Activated naive CD4-positive, alpha-beta T cell treated with anti-CD3 and anti-CD28 coated beads, Interleukin-2, amount 10 ng/mL, durations not matched to agents 7 days and 5 days (primary cell): ENCODE data around the gene PDE9A.

ENCODE experiments used
- CTCF ChIA-PET: fragments of 350-600 bp; sonication (Branson Sonifier 250); formaldehyde crosslinking; loops from one replicate; lab custom pipeline; 2021; ENCODE audit warnings: antibody characterized with exemption; lab: Charles Lee
- DNase-seq: peaks from one replicate; pipeline ENCODE4 v3.0.0-alpha.2; 2020
- H3K27ac Mint-ChIP-seq: one replicate; pipeline ENCODE4 v1.8.0; 2021; ENCODE audit warnings: mild to moderate bottlenecking, moderate library complexity, mixed read lengths
- H3K27me3 Mint-ChIP-seq: one replicate; pipeline ENCODE4 v1.8.0; 2021; ENCODE audit warnings: mild to moderate bottlenecking, mixed read lengths
- H3K36me3 Mint-ChIP-seq: one replicate; pipeline ENCODE4 v1.8.0; 2021; ENCODE audit warnings: mixed read lengths
- H3K4me1 Mint-ChIP-seq: one replicate; pipeline ENCODE4 v1.8.0; 2021; ENCODE audit warnings: mixed read lengths
- H3K4me3 Mint-ChIP-seq: one replicate; pipeline ENCODE4 v1.8.0; 2021; ENCODE audit warnings: mild to moderate bottlenecking, moderate library complexity, mixed read lengths
- H3K9me3 Mint-ChIP-seq: one replicate; pipeline ENCODE4 v1.8.0; 2021; ENCODE audit warnings: mixed read lengths

The PDE9A gene

DNA sequence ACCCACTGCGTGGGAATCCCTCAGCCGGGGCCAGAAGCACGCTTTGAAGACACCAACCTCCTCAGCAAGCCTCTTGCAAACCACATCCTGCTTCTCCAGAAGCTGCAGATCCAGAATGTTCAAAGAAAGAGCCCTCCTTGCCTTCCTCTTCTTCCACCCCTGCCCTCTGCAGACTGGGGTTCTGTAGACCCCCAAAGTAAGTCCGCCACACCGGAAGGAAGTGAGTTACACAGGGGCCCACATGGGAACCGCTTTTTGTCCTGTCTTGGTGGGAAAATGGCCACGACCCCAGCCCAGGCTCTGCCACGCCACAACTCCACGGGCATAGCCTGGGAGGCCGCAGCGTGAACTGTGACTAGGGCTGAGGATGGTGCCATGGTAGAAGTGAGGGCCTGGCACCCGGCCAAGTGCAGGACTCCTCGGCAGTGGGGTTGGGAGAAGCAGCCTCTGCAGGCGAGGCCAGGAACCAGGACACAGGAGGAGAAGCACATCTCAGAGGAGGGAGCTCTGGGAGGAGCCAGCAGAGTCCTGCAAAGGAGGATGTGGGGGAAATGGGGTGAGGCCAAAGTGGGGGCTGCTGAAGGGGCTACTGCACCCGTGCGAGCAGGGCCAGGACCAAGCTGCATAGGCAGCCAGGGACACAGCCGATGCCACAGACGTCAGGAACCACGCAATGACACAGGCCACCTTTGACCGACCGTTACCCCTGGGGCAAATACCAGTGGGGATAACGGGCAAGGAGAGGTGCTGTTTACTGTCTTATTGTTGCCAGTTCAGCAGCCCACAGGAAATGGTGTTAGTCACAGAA is 30.9 kb downstream of the PDE9A start:
- peak overlapping the region; percentile 72 for H3K4me3 Mint-ChIP-seq
- peak overlapping the region; percentile 99 for H3K27ac Mint-ChIP-seq
- DNase-seq = peak; percentile 74
- CTCF ChIA-PET = interaction anchor here (0.7 to 1.0 kb wide), 2 partner anchors 53 to 62 kb away, joined by 3 read pairs; no protein-coding TSS in a partner anchor
- no peaks in the 10 kb centered on the region for H3K9me3 Mint-ChIP-seq
- H3K27me3 Mint-ChIP-seq = peaks cover 33% of the 10 kb centered on the region
- H3K36me3 Mint-ChIP-seq = peaks cover 1% of the 10 kb centered on the region
- H3K4me1 Mint-ChIP-seq = peaks cover 54% of the 10 kb centered on the region

GRCh38 chr21:42685036-42685435 is 31.6 kb downstream of the PDE9A start:
- peak; percentile 36 for DNase-seq
- H3K27me3 Mint-ChIP-seq = peaks cover 26% of the 10 kb centered on the region
- CTCF ChIA-PET = interaction anchor here (0.7 to 1.0 kb wide), 2 partner anchors 52 to 62 kb away, joined by 3 read pairs; no protein-coding TSS in a partner anchor

GRCh38 chr21:42685954-42686500 is 32.6 kb downstream of the PDE9A start:
- CTCF ChIA-PET = no interaction called here
- Mint-ChIP-seq H3K9me3 (no peaks in the 10 kb centered on the region), H3K27me3 (peaks cover 18% of the 10 kb centered on the region), H3K4me1 (peaks cover 50% of the 10 kb centered on the region), H3K36me3 (no peaks in the 10 kb centered on the region), H3K4me3 (no peak overlapping the region), H3K27ac (peak overlapping the region; percentile 55)
- no peak for DNase-seq

More at GRCh38 chr21:42685036-42685435, 31.6 kb downstream of the PDE9A start:
- Mint-ChIP-seq H3K36me3 (no peaks in the 10 kb centered on the region), H3K4me1 (peaks cover 54% of the 10 kb centered on the region), H3K9me3 (no peaks in the 10 kb centered on the region), H3K27ac (peak overlapping the region; percentile 99), H3K4me3 (peak overlapping the region; percentile 54)

DNA sequence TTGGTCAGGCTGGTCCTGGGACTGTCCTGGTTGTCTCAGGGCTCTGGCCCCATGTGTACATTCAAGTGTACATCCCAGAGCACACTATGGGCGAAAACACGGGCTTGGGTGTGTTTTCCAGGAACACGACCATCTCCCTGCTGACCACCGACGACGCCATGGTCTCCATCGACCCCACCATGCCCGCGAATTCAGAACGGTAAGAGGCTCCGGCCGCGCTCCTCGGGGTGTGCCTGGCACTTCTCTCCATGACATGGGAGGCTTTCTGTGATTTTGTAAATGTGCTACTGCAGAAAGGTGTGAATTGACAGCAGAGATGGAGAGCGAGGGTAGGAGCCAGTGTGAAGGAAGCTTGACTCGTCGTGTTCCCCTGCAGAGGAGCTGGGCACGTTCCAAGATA is 34.4 kb downstream of the PDE9A start:
- no peaks in the 10 kb centered on the region for H3K9me3 Mint-ChIP-seq
- CTCF ChIA-PET = no interaction called here

GRCh38 chr21:42688226-42688840 is 34.9 kb downstream of the PDE9A start:
- H3K4me3 Mint-ChIP-seq = no peak overlapping the region
- CTCF ChIA-PET = no interaction called here
- peak; percentile 16 for DNase-seq
- no peak overlapping the region for H3K27ac Mint-ChIP-seq
- H3K4me1 Mint-ChIP-seq = peaks cover 26% of the 10 kb centered on the region
- H3K9me3 Mint-ChIP-seq = no peaks in the 10 kb centered on the region
- H3K36me3 Mint-ChIP-seq = no peaks in the 10 kb centered on the region
- H3K27me3 Mint-ChIP-seq = peaks cover 6% of the 10 kb centered on the region

More for the DNA sequence above, 34.4 kb downstream of the PDE9A start:
- H3K27ac Mint-ChIP-seq = no peak overlapping the region
- H3K4me1 Mint-ChIP-seq = peaks cover 32% of the 10 kb centered on the region
- H3K27me3 Mint-ChIP-seq = peaks cover 6% of the 10 kb centered on the region
- H3K36me3 Mint-ChIP-seq = no peaks in the 10 kb centered on the region
- no peak overlapping the region for H3K4me3 Mint-ChIP-seq
- DNase-seq = no peak

DNA sequence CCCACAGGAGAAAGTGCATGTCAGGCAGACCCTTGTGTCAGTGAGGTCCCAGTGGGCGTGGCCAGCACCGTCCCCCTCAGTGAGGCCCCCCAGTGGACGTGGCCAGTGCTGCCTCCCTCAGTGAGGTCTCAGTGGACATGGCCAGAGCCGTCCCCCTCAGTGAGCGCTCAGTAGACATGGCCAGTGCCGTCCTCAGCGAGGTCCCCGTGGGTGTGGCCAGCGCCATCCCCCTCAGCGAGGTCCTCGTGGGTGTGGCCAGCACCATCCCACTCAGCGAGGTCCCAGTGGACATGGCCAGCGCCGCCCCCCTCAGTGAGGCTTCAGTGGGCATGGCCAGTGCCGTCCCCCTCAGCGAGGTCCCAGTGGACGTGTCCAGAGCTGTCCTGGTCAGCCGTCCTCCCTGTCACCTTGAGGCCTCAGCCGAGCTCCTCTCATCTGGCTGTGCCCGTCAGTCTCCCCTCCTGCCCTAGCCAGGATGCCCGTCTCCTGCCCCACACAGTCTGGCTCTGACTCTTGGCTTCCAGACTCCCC is 35.5 kb downstream of the PDE9A start:
- Mint-ChIP-seq H3K36me3 (no peaks in the 10 kb centered on the region), H3K9me3 (no peaks in the 10 kb centered on the region), H3K27ac (no peak overlapping the region), H3K4me3 (no peak overlapping the region), H3K4me1 (peaks cover 21% of the 10 kb centered on the region), H3K27me3 (peaks cover under 1% of the 10 kb centered on the region)
- peak; percentile 20 for DNase-seq
- CTCF ChIA-PET = no interaction called here

DNA sequence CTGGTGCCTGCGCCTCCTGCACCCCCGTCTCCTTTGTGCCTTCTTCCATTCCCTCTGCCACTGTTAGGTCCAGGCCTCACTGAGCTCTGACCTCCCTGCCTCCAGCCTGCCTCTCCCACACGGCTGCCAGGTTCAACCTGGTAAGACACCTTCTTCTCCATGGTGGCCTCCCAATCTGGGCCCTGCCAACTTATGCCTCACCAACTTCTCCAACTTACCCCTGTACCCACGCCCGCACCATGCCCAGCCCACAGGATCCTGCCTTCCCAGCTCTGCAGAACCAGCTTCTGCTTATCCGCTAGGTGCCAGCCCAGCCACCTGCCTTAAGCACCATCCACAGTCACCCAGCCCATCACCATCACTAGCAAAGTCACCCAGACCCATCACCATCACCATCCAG is 37.2 kb downstream of the PDE9A start:
- Mint-ChIP-seq H3K36me3 (no peaks in the 10 kb centered on the region), H3K9me3 (no peaks in the 10 kb centered on the region), H3K27ac (no peak overlapping the region), H3K4me1 (peaks cover 6% of the 10 kb centered on the region), H3K27me3 (no peaks in the 10 kb centered on the region), H3K4me3 (no peak overlapping the region)
- CTCF ChIA-PET = no interaction called here
- DNase-seq = no peak

GRCh38 chr21:42691901-42692559 is 38.6 kb downstream of the PDE9A start:
- Mint-ChIP-seq H3K9me3 (no peaks in the 10 kb centered on the region), H3K4me3 (no peak overlapping the region), H3K4me1 (no peaks in the 10 kb centered on the region), H3K27ac (no peak overlapping the region), H3K27me3 (no peaks in the 10 kb centered on the region), H3K36me3 (no peaks in the 10 kb centered on the region)
- CTCF ChIA-PET = no interaction called here
- DNase-seq = no peak

DNA sequence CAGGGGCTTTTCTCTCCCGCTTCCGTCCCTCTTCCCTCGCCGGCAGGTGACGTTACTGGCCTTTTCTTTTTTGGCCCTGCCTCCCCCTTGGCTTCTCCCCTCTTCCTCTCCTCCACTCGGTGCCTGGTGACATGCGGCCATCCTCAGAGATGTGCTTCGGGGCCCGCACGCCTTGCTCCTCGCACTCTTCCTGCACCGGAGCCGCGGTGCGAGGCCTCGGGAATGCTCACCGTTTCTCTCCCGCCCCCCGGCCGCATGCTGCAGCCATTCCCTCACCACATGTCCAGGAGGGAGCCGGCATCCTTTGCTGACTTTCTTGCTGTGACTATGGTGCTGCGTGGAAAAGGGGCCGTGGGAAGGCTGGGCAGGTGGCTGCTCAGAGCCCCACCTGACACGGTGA is 39.3 kb downstream of the PDE9A start:
- CTCF ChIA-PET = no interaction called here
- H3K4me3 Mint-ChIP-seq = no peak overlapping the region
- H3K27ac Mint-ChIP-seq = no peak overlapping the region
- no peaks in the 10 kb centered on the region for H3K9me3 Mint-ChIP-seq
- H3K4me1 Mint-ChIP-seq = no peaks in the 10 kb centered on the region
- H3K27me3 Mint-ChIP-seq = no peaks in the 10 kb centered on the region
- no peaks in the 10 kb centered on the region for H3K36me3 Mint-ChIP-seq
- no peak for DNase-seq

DNA sequence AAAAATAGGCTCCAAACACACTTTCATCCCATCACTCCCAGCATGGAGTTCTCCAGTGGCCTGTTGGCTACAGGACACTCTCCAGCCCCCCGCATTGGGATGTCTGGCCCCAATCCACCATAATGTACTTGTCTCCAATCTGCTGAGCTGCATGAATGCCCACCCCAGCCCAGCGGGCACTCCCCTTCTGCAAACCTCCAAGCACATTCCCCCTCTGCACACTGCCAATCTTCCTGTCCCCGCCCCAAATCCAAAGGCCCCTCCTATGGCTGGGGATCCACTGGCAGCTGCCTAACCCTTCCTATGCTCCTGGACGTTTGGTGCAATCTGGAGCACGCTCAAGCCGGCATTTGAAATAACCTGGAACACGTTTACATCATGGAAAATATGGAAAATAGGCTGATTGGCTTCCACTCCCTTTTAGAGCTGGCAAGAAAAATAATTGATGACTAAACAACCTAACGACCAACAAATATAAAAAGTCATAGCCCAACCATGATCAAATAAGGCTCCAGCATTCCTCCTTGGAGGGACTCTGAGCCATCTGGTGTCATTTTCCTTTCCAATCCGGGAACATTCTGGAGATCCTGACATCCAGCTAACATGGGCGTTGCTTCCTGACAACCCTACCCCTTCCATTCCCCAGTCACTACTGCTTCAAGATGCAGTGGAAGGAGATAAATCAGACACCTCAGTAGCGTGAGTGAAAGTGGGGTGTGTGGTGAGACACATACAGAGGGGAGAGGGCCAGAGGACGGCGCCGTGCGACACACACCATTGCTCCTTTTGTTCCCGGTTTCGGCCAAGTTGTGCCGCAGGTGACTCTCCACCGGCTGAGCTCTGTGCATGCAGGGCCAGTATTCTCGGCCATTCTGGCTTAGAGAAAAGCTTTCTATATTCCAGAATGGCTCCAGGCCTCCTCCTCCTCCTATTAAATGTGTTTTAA is 41.6 kb downstream of the PDE9A start:
- Mint-ChIP-seq H3K36me3 (no peaks in the 10 kb centered on the region), H3K27me3 (no peaks in the 10 kb centered on the region), H3K4me1 (no peaks in the 10 kb centered on the region), H3K27ac (no peak overlapping the region), H3K9me3 (no peaks in the 10 kb centered on the region), H3K4me3 (no peak overlapping the region)
- no peak for DNase-seq
- CTCF ChIA-PET = no interaction called here

DNA sequence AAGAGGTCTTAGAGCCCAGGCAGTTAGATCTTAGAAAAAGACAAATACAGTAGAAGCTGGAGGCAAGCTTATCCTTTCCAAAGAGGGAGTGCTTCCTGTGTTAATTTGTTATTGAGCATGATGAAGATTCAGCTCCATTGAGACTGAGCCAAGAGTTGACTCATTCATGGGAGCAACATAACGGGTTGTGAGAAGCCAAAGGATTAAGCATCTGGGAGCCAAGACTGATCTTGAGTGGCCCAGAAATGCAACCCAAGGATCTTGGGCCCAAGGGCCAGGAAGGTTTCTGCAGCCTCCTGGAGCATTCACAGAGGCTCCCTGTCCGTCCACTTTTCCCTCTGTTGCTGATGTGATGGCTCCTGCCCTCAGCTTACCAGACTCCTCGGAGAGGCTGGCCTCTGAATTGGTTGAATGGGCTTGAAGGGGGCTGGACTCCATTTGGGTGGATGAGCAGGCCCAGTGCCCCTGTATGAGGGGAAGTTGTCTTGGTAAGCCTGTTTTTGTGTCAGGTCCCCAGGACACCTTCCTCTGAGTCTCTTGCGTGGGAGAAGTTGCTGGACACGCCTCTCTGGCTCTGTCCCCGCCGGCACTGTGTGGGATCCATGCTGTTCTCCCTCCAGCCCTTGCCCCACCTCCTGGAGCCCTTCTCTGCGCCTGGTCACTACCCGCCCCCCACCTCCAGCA is 42.4 kb downstream of the PDE9A start:
- DNase-seq = no peak
- H3K4me3 Mint-ChIP-seq = no peak overlapping the region
- CTCF ChIA-PET = no interaction called here
- H3K27me3 Mint-ChIP-seq = no peaks in the 10 kb centered on the region
- H3K4me1 Mint-ChIP-seq = no peaks in the 10 kb centered on the region
- H3K9me3 Mint-ChIP-seq = no peaks in the 10 kb centered on the region
- H3K36me3 Mint-ChIP-seq = no peaks in the 10 kb centered on the region
- no peak overlapping the region for H3K27ac Mint-ChIP-seq

- H3K27me3 Mint-ChIP-seq = no peaks in the 10 kb centered on the region
- no peaks in the 10 kb centered on the region for H3K36me3 Mint-ChIP-seq
- H3K9me3 Mint-ChIP-seq = no peaks in the 10 kb centered on the region
- no peaks in the 10 kb centered on the region for H3K4me1 Mint-ChIP-seq
- no peak overlapping the region for H3K4me3 Mint-ChIP-seq
- DNase-seq = no peak
- CTCF ChIA-PET = no interaction called here
- no peak overlapping the region for H3K27ac Mint-ChIP-seq
These were observed 43.1 kb downstream of the PDE9A start for GRCh38 chr21:42696501-42697040.

GRCh38 chr21:42698733-42699132 is 45.3 kb downstream of the PDE9A start:
- H3K4me1 Mint-ChIP-seq = no peaks in the 10 kb centered on the region
- no peaks in the 10 kb centered on the region for H3K27me3 Mint-ChIP-seq

More at GRCh38 chr21:42698733-42699132, 45.3 kb downstream of the PDE9A start:
- H3K9me3 Mint-ChIP-seq = no peaks in the 10 kb centered on the region
- no peak for DNase-seq
- CTCF ChIA-PET = no interaction called here
- H3K36me3 Mint-ChIP-seq = no peaks in the 10 kb centered on the region
- no peak overlapping the region for H3K4me3 Mint-ChIP-seq
- no peak overlapping the region for H3K27ac Mint-ChIP-seq
